Measurements from ENCODE around the gene CTNND1. TPM values are rescaled to one million over a fixed set of nuclear protein-coding genes. Genes with fewer than 3 reads are reported as not detected.

CTNND1 gene
- total RNA-seq, 2 donors from 2014 or later: 95.3 to 119 TPM

Other genes starting within 250 kb of the CTNND1 start
- 10 to 100 TPM; 16.6 to 23.6 TPM for gene SLC43A1, start 246.1 kb upstream of the CTNND1 start, total RNA-seq
- gene TIMM10, start 231.0 kb upstream of the CTNND1 start, total RNA-seq: 10 to 100 TPM; 19.5 to 33.5 TPM
- gene SMTNL1, start 224.2 kb upstream of the CTNND1 start, total RNA-seq: not detected
- gene UBE2L6, start 194.1 kb upstream of the CTNND1 start, total RNA-seq: 10 to 100 TPM; 22.6 to 45.8 TPM
- 100 to 1,000 TPM; 674 to 695 TPM for gene SERPING1, start 164.1 kb upstream of the CTNND1 start, total RNA-seq
- 1 to 10 TPM; 1.1 to 1.2 TPM for gene YPEL4, start 111.9 kb upstream of the CTNND1 start, total RNA-seq
- 10 to 100 TPM; 15.0 TPM for gene CLP1, start 104.0 kb upstream of the CTNND1 start, total RNA-seq
- 10 to 100 TPM; 46.0 to 53.3 TPM for gene ZDHHC5, start 93.7 kb upstream of the CTNND1 start, total RNA-seq
- gene MED19, start 49.6 kb upstream of the CTNND1 start, total RNA-seq: 10 to 100 TPM; 11.1 to 11.9 TPM
- 10 to 100 TPM; 47.4 to 57.2 TPM for gene TMX2, start 49.2 kb upstream of the CTNND1 start, total RNA-seq
- gene SELENOH, start 20.3 kb upstream of the CTNND1 start, total RNA-seq: 10 to 100 TPM; 73.9 to 78.0 TPM
- not detected for gene BTBD18, start 10.0 kb upstream of the CTNND1 start, total RNA-seq